HG02938 (cell line): ENCODE results near the gene RAX2.
"Not testable (repeated sequence)": the region's sequence is repeated elsewhere in the genome, so short reads cannot be mapped to it uniquely, and the experiment has no call there.

Experiments used
- ATAC-seq: cut with Tn5 transposase; IDR thresholded peaks from one replicate; pipeline ENCODE4 v1.9.1; 2021; ENCODE audit warnings: mild to moderate bottlenecking, moderate library complexity; ENCODE audit not compliant: unreplicated experiment

The RAX2 gene

GRCh38 chr19:3762130-3762473 lies 9.9 kb downstream of the RAX2 start:
- ATAC-seq: no peak

- ATAC-seq: peak; percentile 36
Observed at GRCh38 chr19:3761382-3762129, 10.5 kb downstream of the RAX2 start, which contains the start of gene APBA3. TSS of gene APBA3 (minus strand) at chr19:3761692. CDS start at chr19:3760264, 1,428 bp downstream.

- no peak for ATAC-seq
Observed at GRCh38 chr19:3760871-3761361, 11.1 kb downstream of the RAX2 start.

- ATAC-seq: no peak
Observed at GRCh38 chr19:3759482-3760254, 12.4 kb downstream of the RAX2 start.

- not testable (repeated sequence) for ATAC-seq
Observed at GRCh38 chr19:3758297-3758696, 13.7 kb downstream of the RAX2 start.

- ATAC-seq: not testable (repeated sequence)
Observed at GRCh38 chr19:3757705-3758104, 14.3 kb downstream of the RAX2 start.

GRCh38 chr19:3753631-3754410 lies 18.2 kb downstream of the RAX2 start:
- no peak for ATAC-seq

- no peak for ATAC-seq
Observed at GRCh38 chr19:3752492-3752891, 19.5 kb downstream of the RAX2 start.

GRCh38 chr19:3751236-3751635 lies 20.8 kb downstream of the RAX2 start:
- no peak for ATAC-seq

GRCh38 chr19:3750211-3750610 lies 21.8 kb downstream of the RAX2 start:
- ATAC-seq: no peak

GRCh38 chr19:3748965-3749364 lies 23.1 kb downstream of the RAX2 start:
- no peak for ATAC-seq

- ATAC-seq: no peak
Observed at GRCh38 chr19:3746371-3747056, 25.5 kb downstream of the RAX2 start.

- no peak for ATAC-seq
Observed at GRCh38 chr19:3745363-3746045, 26.5 kb downstream of the RAX2 start.

GRCh38 chr19:3743486-3743885 lies 28.5 kb downstream of the RAX2 start:
- ATAC-seq: no peak

GRCh38 chr19:3740431-3740830 lies 31.6 kb downstream of the RAX2 start:
- ATAC-seq: no peak

- ATAC-seq: no peak
Observed at GRCh38 chr19:3738477-3739220, 33.4 kb downstream of the RAX2 start.

GRCh38 chr19:3737487-3738205 lies 34.4 kb downstream of the RAX2 start:
- ATAC-seq: no peak

GRCh38 chr19:3736106-3736724 lies 35.8 kb downstream of the RAX2 start:
- no peak for ATAC-seq

GRCh38 chr19:3734310-3734600 lies 37.8 kb downstream of the RAX2 start:
- no peak for ATAC-seq
